ENCODE data around the gene TUBB2B. TPM values are rescaled to one million over a fixed set of nuclear protein-coding genes. Genes with fewer than 3 reads are reported as not detected.
A peak's percentile ranks its signal among the peaks of the same experiment; 100 is the strongest.

Gene TUBB2B
- total RNA-seq, 1 donor from 2014 or later, result 158 TPM

DNA sequence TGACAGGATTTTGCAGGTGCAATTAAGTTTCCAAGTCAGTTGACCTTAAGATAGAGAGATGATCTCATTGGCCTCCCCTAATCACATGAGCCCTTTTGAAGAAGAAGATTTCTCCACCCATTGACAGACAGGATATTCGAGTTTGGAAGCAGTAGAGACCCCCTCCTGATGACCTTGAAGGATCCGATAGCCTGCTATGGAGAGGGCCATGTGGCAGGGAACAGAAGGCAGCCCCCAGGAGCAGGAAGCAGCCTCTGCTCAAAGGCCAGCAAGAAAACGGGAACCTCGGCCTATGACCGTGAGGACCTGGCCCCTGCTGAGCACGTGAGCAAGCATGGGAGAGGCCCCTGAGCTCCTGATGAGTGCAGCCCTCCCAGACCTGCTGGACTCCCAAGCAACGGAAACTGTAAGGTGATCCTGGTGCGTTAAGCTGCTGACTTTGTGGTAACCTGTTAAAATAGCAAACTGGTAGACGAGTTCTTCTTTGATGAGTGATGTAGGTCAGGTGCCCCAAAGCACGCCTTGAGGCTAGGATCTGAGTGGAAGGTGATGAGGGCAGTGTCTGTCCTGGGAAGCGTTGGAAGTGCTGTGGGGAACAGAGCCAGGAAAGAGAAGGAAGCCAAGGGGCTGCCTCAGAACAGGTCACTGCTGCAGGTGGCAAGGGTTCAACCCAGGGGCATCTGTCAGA, 51.6 kb downstream of the TUBB2B start:
- Mint-ChIP-seq H3K27ac (peak overlapping the region; percentile 1), H3K4me1 (ENCODE audit: unreplicated experiment) (peaks cover 11% of the 10 kb centered on the region), H3K36me3 (no peaks in the 10 kb centered on the region), H3K9me3 (peaks cover 5% of the 10 kb centered on the region), H3K4me3 (no peak overlapping the region), H3K27me3 (no peaks in the 10 kb centered on the region)
- DNase-seq (ENCODE audit: extremely low spot score, unreplicated experiment), result no peak
- TF ChIP-seq, protein P1, sequence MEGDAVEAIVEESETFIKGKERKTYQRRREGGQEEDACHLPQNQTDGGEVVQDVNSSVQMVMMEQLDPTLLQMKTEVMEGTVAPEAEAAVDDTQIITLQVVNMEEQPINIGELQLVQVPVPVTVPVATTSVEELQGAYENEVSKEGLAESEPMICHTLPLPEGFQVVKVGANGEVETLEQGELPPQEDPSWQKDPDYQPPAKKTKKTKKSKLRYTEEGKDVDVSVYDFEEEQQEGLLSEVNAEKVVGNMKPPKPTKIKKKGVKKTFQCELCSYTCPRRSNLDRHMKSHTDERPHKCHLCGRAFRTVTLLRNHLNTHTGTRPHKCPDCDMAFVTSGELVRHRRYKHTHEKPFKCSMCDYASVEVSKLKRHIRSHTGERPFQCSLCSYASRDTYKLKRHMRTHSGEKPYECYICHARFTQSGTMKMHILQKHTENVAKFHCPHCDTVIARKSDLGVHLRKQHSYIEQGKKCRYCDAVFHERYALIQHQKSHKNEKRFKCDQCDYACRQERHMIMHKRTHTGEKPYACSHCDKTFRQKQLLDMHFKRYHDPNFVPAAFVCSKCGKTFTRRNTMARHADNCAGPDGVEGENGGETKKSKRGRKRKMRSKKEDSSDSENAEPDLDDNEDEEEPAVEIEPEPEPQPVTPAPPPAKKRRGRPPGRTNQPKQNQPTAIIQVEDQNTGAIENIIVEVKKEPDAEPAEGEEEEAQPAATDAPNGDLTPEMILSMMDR (conservative IDR thresholded peaks at IDR 0.05), result no peak

Other genes with a start within 250 kb of the TUBB2B start
- gene NQO2, start 227.8 kb downstream of the TUBB2B start, total RNA-seq (ENCODE audit: low replicate concordance), result 19.1 and 19.5 TPM in 2 replicates
- gene RIPK1, start 159.2 kb downstream of the TUBB2B start, total RNA-seq (ENCODE audit: low replicate concordance), result 14.7 and 16.3 TPM in 2 replicates
- 50.3 and 56.2 TPM in 2 replicates for gene BPHL, start 108.9 kb downstream of the TUBB2B start, total RNA-seq (ENCODE audit: low replicate concordance)
- 51.8 and 62.9 TPM in 2 replicates for gene TUBB2A, start 70.1 kb downstream of the TUBB2B start, total RNA-seq (ENCODE audit: low replicate concordance)
- gene PSMG4, start 31.3 kb upstream of the TUBB2B start, total RNA-seq (ENCODE audit: low replicate concordance), result 18.1 and 24.1 TPM in 2 replicates
- 36.6 and 52.7 TPM in 2 replicates for gene SLC22A23, start 229.4 kb upstream of the TUBB2B start, total RNA-seq (ENCODE audit: low replicate concordance)